ENCODE data around the gene GNAI3.

Gene GNAI3

GRCh38 chr1:109629372-109630030 is 81.1 kb downstream of the GNAI3 start (continued):
- TF ChIP-seq SCRT1 (tag by site-specific recombination; IDR thresholded peaks at IDR 0.05; ENCODE audit: borderline replicate concordance) (peak; percentile 91), ZNF19 (tag by site-specific recombination; IDR thresholded peaks at IDR 0.05; ENCODE audit: low read depth) (no peak), PRDM4 (tag by site-specific recombination; IDR thresholded peaks at IDR 0.05) (no peak), SCRT2 (tag by site-specific recombination; IDR thresholded peaks at IDR 0.05) (peak; percentile 96)

- H3K27ac ChIP-seq (ENCODE audit: extremely low read depth, low read depth, low read length): no peak overlapping the region
- peaks cover 4 to 67% of the 10 kb centered on the region in 2 experiments; a peak in 2 of 3 replicates for H3K36me3 ChIP-seq (ENCODE audit: control insufficient read depth in 2 of 2, insufficient read depth in 1 of 2, low read length in 2 of 2)
- TF ChIP-seq ZBTB20 (tag by site-specific recombination; IDR thresholded peaks at IDR 0.05) (no peak), RBAK (tag by site-specific recombination; IDR thresholded peaks at IDR 0.05) (no peak), OSR2 (tag by site-specific recombination; IDR thresholded peaks at IDR 0.05) (no peak), ZNF843 (tag by site-specific recombination; IDR thresholded peaks at IDR 0.05) (no peak), SP7 (tag by site-specific recombination; IDR thresholded peaks at IDR 0.05) (no peak), ZNF701 (tag by site-specific recombination; IDR thresholded peaks at IDR 0.05) (no peak), ZNF600 (tag by site-specific recombination; IDR thresholded peaks at IDR 0.05) (no peak), WT1 (tag by site-specific recombination; IDR thresholded peaks at IDR 0.05) (no peak), ZNF626 (tag by site-specific recombination; IDR thresholded peaks at IDR 0.05) (no peak), BCL11A (tag by site-specific recombination; IDR thresholded peaks at IDR 0.05; ENCODE audit: low read depth) (no peak), ZBTB49 (tag by site-specific recombination; IDR thresholded peaks at IDR 0.05; ENCODE audit: low read depth) (no peak), GLI2 (tag by site-specific recombination; IDR thresholded peaks at IDR 0.05; ENCODE audit: borderline replicate concordance, low read depth) (no peak), ZNF148 (tag by site-specific recombination; IDR thresholded peaks at IDR 0.05; ENCODE audit: borderline replicate concordance) (no peak), ZNF561 (tag by site-specific recombination; IDR thresholded peaks at IDR 0.05; ENCODE audit: borderline replicate concordance) (no peak), ZNF629 (tag by site-specific recombination; IDR thresholded peaks at IDR 0.05) (no peak), ZNF707 (tag by site-specific recombination; IDR thresholded peaks at IDR 0.05) (no peak), ZNF416 (tag by site-specific recombination; IDR thresholded peaks at IDR 0.05) (no peak)
- ChIA-PET POLR2A (interaction anchor here (0.5 to 4.2 kb wide), 3 partner anchors 82 to 694 kb away, joined by 5 to 25 read pairs (median 7); partner anchors contain the start of gene GNAI3), CTCF (interaction anchor here (0.5 to 5.8 kb wide), 17 partner anchors 10 to 404 kb away, joined by 3 to 63 read pairs (median 4); partner anchors contain the start of genes GNAI3 and STRIP1)
- H3K4me1 ChIP-seq (ENCODE audit: control insufficient read depth, insufficient read depth, low read length): no peaks in the 10 kb centered on the region
- H3K9me3 ChIP-seq (ENCODE audit: control insufficient read depth, insufficient read depth, low read depth, low read length): no peaks in the 10 kb centered on the region
- no peak overlapping the region for H3K4me3 ChIP-seq (ENCODE audit: low read depth, low read length)
These were observed 81.9 kb downstream of the GNAI3 start for GRCh38 chr1:109630081-109630897.
